ENCODE measurements around the gene NOX5.

The NOX5 gene

GRCh38 chr15:69081310-69082004, 67.0 kb downstream of the NOX5 start:
- DNase-seq (ENCODE audit: low read depth), result peak; percentile 80

- peak; percentile 76 for DNase-seq (ENCODE audit: low read depth)
These were observed 67.6 kb downstream of the NOX5 start for GRCh38 chr15:69082021-69082502.

- no peak for DNase-seq (ENCODE audit: low read depth)
These were observed 68.1 kb downstream of the NOX5 start for GRCh38 chr15:69082554-69082953.

GRCh38 chr15:69084404-69085030, 70.0 kb downstream of the NOX5 start:
- no peak for DNase-seq (ENCODE audit: low read depth)

GRCh38 chr15:69085325-69086081, 71.0 kb downstream of the NOX5 start:
- DNase-seq (ENCODE audit: low read depth), result no peak

- DNase-seq (ENCODE audit: low read depth), result no peak
These were observed 72.1 kb downstream of the NOX5 start for GRCh38 chr15:69086427-69087204.

GRCh38 chr15:69087366-69087976, 73.0 kb downstream of the NOX5 start:
- DNase-seq (ENCODE audit: low read depth), result peak; percentile 3

- DNase-seq (ENCODE audit: low read depth), result no peak
These were observed 73.9 kb downstream of the NOX5 start for GRCh38 chr15:69088300-69088965.

GRCh38 chr15:69089258-69089657, 74.8 kb downstream of the NOX5 start:
- no peak for DNase-seq (ENCODE audit: low read depth)

GRCh38 chr15:69090197-69090948, 75.9 kb downstream of the NOX5 start:
- DNase-seq (ENCODE audit: low read depth), result peak; percentile 25

GRCh38 chr15:69091654-69092053, 77.2 kb downstream of the NOX5 start:
- no peak for DNase-seq (ENCODE audit: low read depth)

- peak; percentile 76 for DNase-seq (ENCODE audit: low read depth)
These were observed 77.7 kb downstream of the NOX5 start for GRCh38 chr15:69092159-69092558.

GRCh38 chr15:69093127-69093526, 78.6 kb downstream of the NOX5 start:
- peak; percentile 19 for DNase-seq (ENCODE audit: low read depth)

GRCh38 chr15:69093614-69094013, 79.1 kb downstream of the NOX5 start:
- no peak for DNase-seq (ENCODE audit: low read depth)

GRCh38 chr15:69094124-69094921, 79.8 kb downstream of the NOX5 start:
- DNase-seq (ENCODE audit: low read depth), result no peak

- no peak for DNase-seq (ENCODE audit: low read depth)
These were observed 80.8 kb downstream of the NOX5 start for GRCh38 chr15:69095274-69095673.

- DNase-seq (ENCODE audit: low read depth), result no peak
These were observed 81.7 kb downstream of the NOX5 start for GRCh38 chr15:69096196-69096595.

- DNase-seq (ENCODE audit: low read depth), result no peak
These were observed 82.1 kb downstream of the NOX5 start for GRCh38 chr15:69096626-69097025.

- DNase-seq (ENCODE audit: low read depth), result no peak
These were observed 84.3 kb downstream of the NOX5 start for GRCh38 chr15:69098771-69099170.

- DNase-seq (ENCODE audit: low read depth), result no peak
These were observed 85.4 kb downstream of the NOX5 start for GRCh38 chr15:69099941-69100340.

All from EH (cell line).